ENCODE measurements around the gene SF3B3. TPM values are rescaled to one million over a fixed set of nuclear protein-coding genes. Genes with fewer than 3 reads are reported as not detected.

The SF3B3 gene
- total RNA-seq, 1 experiment from 2014 or later = 475 TPM

- TF ChIP-seq NFYB (CRISPR knock-in tag; conservative IDR thresholded peaks at IDR 0.05; ENCODE audit: low read depth) = no peak
- no peak for TF ChIP-seq ZNF396 (CRISPR knock-in tag; IDR thresholded peaks at IDR 0.05; ENCODE audit: borderline replicate concordance)
- no peak for TF ChIP-seq AFF4 (CRISPR knock-in tag; IDR thresholded peaks at IDR 0.05; ENCODE audit: borderline replicate concordance)
- no peak for TF ChIP-seq ZSCAN18 (CRISPR knock-in tag; IDR thresholded peaks at IDR 0.05)
- no peak for TF ChIP-seq ZNF138 (CRISPR knock-in tag; conservative IDR thresholded peaks at IDR 0.05)
- TF ChIP-seq ZBTB43 (CRISPR knock-in tag; IDR thresholded peaks at IDR 0.05) = no peak
- no peak for TF ChIP-seq PRDM15 (CRISPR knock-in tag; IDR thresholded peaks at IDR 0.05)
- no peak for TF ChIP-seq FOXP1 (CRISPR knock-in tag; IDR thresholded peaks at IDR 0.05; ENCODE audit: borderline replicate concordance)
- no peak for TF ChIP-seq GABPB1 (CRISPR knock-in tag; IDR thresholded peaks at IDR 0.05)
- TF ChIP-seq PRRX2 (CRISPR knock-in tag; IDR thresholded peaks at IDR 0.05) = no peak
- TF ChIP-seq IRF1 (CRISPR knock-in tag; IDR thresholded peaks at IDR 0.05) = no peak
- TF ChIP-seq E2F1 (CRISPR knock-in tag; IDR thresholded peaks at IDR 0.05) = no peak
- TF ChIP-seq ZNF416 (CRISPR knock-in tag; IDR thresholded peaks at IDR 0.05) = no peak
- TF ChIP-seq MLX (CRISPR knock-in tag; IDR thresholded peaks at IDR 0.05) = no peak
These were observed 48.0 kb downstream of the SF3B3 start (continued) for GRCh38 chr16:70571623-70572022.
